Esophagus muscularis mucosa (tissue), 3 donors: Measurements from ENCODE around the gene TP63.

Experiments
- CTCF ChIP-seq, 3 experiments: fragments of 200-600 bp in 2 of 3; fragments of 450-650 bp in 1 of 3; sonication (generic) in 2 of 3; IDR thresholded peaks; one replicate each; pipeline ENCODE4 v1.5.1; 2017 to 2019; ENCODE audit warnings: antibody characterized with exemption in 3 of 3, mild to moderate bottlenecking in 2 of 3, moderate library complexity in 1 of 3
- POLR2A ChIP-seq: fragments of 450-650 bp; IDR thresholded peaks from one replicate; pipeline ENCODE4 v1.6.1; 2017; ENCODE audit warnings: antibody characterized with exemption, moderate library complexity, mild to moderate bottlenecking, low read depth

GRCh38 chr3:189687475-189687874 lies 56.3 kb downstream of the TP63 start:
- TF ChIP-seq POLR2A (no peak), CTCF (IDR thresholded peaks at IDR 0.05) (no peak)
